Measurements from ENCODE around the gene AGPAT1. TPM values are rescaled to one million over a fixed set of nuclear protein-coding genes. Genes with fewer than 3 reads are reported as not detected.
A peak's percentile ranks its signal among the peaks of the same experiment; 100 is the strongest.

The AGPAT1 gene
- total RNA-seq, 1 experiment from 2014 or later: 84.5 TPM

DNA sequence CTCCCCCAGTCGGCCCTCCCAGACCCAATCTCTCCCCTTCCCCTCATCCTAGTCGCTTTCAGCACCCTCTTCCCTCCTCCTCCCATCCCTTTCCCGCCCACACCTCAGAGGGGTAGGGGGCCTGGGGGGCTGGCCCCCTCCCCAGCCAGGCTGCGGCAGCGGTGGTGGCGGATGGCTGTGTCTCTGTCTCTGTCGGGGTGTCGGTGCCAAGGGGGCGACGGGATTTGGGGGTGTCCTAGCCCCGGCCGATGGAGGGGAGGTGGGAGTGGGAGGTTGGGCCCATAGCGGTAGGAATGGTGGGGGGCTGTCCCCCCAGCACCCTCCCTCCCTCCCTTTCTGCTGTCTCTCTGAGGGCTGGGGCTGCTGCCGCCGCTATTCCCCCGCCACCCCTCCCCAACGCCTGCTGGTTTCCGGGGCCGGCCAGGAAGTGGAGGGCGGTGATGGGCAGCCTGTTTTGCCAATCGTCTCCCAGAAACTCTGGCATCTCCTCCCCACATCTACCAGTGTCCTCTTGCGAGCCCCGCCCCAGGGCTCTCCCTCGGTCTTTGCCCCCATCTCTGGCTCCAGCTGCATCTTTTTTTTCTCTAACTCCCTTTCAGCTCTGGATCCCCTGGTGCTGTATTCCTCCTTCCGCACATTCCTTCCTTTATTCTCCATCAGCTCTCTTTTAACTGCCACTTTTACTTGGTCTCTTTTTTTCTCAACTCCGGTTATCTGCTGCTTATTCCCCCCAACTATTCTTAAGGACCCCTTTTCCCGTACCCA is at the start of gene AGPAT1 (continued):
- TF ChIP-seq, protein P1, sequence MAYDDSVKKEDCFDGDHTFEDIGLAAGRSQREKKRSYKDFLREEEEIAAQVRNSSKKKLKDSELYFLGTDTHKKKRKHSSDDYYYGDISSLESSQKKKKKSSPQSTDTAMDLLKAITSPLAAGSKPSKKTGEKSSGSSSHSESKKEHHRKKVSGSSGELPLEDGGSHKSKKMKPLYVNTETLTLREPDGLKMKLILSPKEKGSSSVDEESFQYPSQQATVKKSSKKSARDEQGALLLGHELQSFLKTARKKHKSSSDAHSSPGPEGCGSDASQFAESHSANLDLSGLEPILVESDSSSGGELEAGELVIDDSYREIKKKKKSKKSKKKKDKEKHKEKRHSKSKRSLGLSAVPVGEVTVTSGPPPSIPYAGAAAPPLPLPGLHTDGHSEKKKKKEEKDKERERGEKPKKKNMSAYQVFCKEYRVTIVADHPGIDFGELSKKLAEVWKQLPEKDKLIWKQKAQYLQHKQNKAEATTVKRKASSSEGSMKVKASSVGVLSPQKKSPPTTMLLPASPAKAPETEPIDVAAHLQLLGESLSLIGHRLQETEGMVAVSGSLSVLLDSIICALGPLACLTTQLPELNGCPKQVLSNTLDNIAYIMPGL (CRISPR knock-in tag; IDR thresholded peaks at IDR 0.05): no peak
- TF ChIP-seq CREM (CRISPR knock-in tag; IDR thresholded peaks at IDR 0.05) (0 out of 2 replicates have a peak, but pooled peaks have one; percentile 42), ZNF317 (CRISPR knock-in tag; IDR thresholded peaks at IDR 0.05; ENCODE audit: borderline replicate concordance, low read depth) (no peak), OVOL2 (CRISPR knock-in tag; IDR thresholded peaks at IDR 0.05; ENCODE audit: borderline replicate concordance) (no peak), GTF2I (CRISPR knock-in tag; conservative IDR thresholded peaks at IDR 0.05) (no peak), IRF2 (CRISPR knock-in tag; IDR thresholded peaks at IDR 0.05; ENCODE audit: borderline replicate concordance, low read depth) (no peak)
- TF ChIP-seq, protein P2, sequence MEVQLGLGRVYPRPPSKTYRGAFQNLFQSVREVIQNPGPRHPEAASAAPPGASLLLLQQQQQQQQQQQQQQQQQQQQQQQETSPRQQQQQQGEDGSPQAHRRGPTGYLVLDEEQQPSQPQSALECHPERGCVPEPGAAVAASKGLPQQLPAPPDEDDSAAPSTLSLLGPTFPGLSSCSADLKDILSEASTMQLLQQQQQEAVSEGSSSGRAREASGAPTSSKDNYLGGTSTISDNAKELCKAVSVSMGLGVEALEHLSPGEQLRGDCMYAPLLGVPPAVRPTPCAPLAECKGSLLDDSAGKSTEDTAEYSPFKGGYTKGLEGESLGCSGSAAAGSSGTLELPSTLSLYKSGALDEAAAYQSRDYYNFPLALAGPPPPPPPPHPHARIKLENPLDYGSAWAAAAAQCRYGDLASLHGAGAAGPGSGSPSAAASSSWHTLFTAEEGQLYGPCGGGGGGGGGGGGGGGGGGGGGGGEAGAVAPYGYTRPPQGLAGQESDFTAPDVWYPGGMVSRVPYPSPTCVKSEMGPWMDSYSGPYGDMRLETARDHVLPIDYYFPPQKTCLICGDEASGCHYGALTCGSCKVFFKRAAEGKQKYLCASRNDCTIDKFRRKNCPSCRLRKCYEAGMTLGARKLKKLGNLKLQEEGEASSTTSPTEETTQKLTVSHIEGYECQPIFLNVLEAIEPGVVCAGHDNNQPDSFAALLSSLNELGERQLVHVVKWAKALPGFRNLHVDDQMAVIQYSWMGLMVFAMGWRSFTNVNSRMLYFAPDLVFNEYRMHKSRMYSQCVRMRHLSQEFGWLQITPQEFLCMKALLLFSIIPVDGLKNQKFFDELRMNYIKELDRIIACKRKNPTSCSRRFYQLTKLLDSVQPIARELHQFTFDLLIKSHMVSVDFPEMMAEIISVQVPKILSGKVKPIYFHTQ (CRISPR knock-in tag; IDR thresholded peaks at IDR 0.05): no peak

DNA sequence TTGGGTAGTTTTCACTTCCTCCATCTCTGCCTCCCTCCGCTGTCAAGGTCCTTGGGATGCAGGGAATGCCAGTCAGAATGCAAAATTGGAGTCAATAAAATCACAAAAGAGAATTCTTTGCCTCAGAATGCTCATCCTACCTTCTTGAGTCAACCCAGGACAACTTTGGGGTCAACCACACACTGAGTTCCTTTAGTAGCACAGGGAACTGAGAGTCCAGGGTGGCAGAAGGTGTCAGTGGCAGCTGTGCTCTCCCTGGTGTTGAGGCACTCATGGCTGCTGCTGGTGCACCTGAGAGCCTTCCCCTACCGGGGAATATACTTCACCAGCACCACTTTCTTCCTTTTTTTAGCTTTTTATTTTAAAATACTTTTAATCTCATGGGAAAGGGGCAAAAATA is 48.8 kb upstream of the AGPAT1 start:
- DNase-seq (ENCODE audit: low spot score) (no peak), ATAC-seq (no peak)
- ChIA-PET POLR2A (no interaction called here), CTCF (no interaction called here)
- Mint-ChIP-seq H3K4me1 (peaks cover 15% of the 10 kb centered on the region), H3K4me3 (no peak overlapping the region), H3K9me3 (no peaks in the 10 kb centered on the region), H3K27me3 (ENCODE audit: low read depth) (peaks cover 2% of the 10 kb centered on the region), H3K27ac (no peak overlapping the region), H3K36me3 (no peaks in the 10 kb centered on the region)
- TF ChIP-seq, protein P3, sequence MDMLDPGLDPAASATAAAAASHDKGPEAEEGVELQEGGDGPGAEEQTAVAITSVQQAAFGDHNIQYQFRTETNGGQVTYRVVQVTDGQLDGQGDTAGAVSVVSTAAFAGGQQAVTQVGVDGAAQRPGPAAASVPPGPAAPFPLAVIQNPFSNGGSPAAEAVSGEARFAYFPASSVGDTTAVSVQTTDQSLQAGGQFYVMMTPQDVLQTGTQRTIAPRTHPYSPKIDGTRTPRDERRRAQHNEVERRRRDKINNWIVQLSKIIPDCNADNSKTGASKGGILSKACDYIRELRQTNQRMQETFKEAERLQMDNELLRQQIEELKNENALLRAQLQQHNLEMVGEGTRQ (CRISPR knock-in tag; IDR thresholded peaks at IDR 0.05): no peak
- TF ChIP-seq TCF7 (CRISPR knock-in tag; IDR thresholded peaks at IDR 0.05; ENCODE audit: low read depth) (no peak), ETV6 (CRISPR knock-in tag; IDR thresholded peaks at IDR 0.05) (no peak)

DNA sequence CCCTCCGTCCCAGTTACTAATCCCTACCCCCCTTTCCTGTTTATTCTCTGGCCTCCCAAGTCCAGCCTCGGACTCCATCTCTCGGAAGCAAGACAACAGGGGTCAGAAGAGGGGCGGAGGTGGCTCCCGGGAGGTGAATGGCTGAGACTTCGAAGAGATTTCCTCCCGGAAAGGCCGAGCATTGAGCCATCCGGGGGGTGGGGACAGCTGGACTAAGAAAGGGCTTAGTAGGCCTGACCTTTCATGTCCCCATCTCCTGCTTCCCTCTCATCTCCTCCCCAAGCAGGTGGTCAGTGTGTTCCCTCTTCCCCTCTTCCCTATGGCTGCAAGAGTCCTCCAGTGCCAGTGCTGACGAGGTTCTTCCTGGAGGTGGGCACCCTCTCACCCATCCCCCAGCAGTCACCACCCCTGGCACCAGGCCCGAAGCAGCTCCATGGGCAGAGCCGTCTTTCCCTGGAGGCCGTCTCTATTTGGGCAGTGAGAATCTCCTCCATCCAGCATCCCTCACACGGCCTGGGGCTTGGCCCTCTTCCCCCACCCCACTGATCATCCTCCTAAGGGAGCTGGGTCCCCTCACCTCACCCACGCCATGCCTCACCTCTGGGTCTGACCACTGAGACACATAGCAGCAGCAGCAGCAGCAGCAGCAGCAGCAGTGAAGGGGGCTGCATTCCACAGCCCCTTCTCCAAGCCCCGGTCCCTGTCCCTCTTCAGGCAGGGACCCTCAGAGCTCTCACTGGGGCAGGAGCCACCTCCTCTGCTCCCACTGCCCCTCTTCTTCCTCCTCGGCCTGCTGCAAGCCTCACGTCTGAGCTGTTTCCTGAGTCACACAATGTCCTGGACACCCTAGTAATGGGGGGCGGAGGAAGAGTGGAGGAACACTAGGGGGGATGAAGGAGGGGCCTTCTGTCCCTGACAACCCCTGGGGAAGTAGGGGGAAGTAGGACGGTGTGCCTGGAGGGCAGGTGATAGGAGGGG is 47.7 kb upstream of the AGPAT1 start, which contains the start of gene NOTCH4:
TSS of gene NOTCH4 (minus strand) at position 810 of the 978 bp plus-strand sequence. CDS start at position 671, 139 bp downstream.
- H3K36me3 Mint-ChIP-seq: no peaks in the 10 kb centered on the region
- POLR2A ChIA-PET: interaction anchor here (0.6 kb wide), 1 partner anchor 13 kb away, joined by 4 read pairs; no protein-coding TSS in a partner anchor
- DNase-seq (ENCODE audit: low spot score) (no peak), ATAC-seq (no peak)
- H3K9me3 Mint-ChIP-seq: no peaks in the 10 kb centered on the region
- H3K4me1 Mint-ChIP-seq: peaks cover 15% of the 10 kb centered on the region
- H3K27ac Mint-ChIP-seq: no peak within 1 kb of the TSS
- CTCF ChIA-PET: interaction anchor here (0.6 kb wide), 1 partner anchor 14 kb away, joined by 4 read pairs; no protein-coding TSS in a partner anchor
- no peaks in the 10 kb centered on the region; the same call in 1 of the 2 replicates for H3K27me3 Mint-ChIP-seq (ENCODE audit: low read depth)
- no peak within 1 kb of the TSS for H3K4me3 Mint-ChIP-seq
- TF ChIP-seq ZNF232 (CRISPR knock-in tag; IDR thresholded peaks at IDR 0.05) (no peak), ESRRA (CRISPR knock-in tag; IDR thresholded peaks at IDR 0.05; ENCODE audit: borderline replicate concordance) (no peak), ZNF396 (CRISPR knock-in tag; IDR thresholded peaks at IDR 0.05; ENCODE audit: borderline replicate concordance) (no peak), TEAD4 (CRISPR knock-in tag; IDR thresholded peaks at IDR 0.05) (no peak), IRF2 (CRISPR knock-in tag; IDR thresholded peaks at IDR 0.05; ENCODE audit: borderline replicate concordance, low read depth) (no peak), SP1 (CRISPR knock-in tag; conservative IDR thresholded peaks at IDR 0.05) (no peak)
- TF ChIP-seq, protein P4, sequence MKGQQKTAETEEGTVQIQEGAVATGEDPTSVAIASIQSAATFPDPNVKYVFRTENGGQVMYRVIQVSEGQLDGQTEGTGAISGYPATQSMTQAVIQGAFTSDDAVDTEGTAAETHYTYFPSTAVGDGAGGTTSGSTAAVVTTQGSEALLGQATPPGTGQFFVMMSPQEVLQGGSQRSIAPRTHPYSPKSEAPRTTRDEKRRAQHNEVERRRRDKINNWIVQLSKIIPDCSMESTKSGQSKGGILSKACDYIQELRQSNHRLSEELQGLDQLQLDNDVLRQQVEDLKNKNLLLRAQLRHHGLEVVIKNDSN (CRISPR knock-in tag; IDR thresholded peaks at IDR 0.05): no peak
- TF ChIP-seq, protein P5, sequence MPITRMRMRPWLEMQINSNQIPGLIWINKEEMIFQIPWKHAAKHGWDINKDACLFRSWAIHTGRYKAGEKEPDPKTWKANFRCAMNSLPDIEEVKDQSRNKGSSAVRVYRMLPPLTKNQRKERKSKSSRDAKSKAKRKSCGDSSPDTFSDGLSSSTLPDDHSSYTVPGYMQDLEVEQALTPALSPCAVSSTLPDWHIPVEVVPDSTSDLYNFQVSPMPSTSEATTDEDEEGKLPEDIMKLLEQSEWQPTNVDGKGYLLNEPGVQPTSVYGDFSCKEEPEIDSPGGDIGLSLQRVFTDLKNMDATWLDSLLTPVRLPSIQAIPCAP (CRISPR knock-in tag; IDR thresholded peaks at IDR 0.05): no peak
- TF ChIP-seq, protein P6, sequence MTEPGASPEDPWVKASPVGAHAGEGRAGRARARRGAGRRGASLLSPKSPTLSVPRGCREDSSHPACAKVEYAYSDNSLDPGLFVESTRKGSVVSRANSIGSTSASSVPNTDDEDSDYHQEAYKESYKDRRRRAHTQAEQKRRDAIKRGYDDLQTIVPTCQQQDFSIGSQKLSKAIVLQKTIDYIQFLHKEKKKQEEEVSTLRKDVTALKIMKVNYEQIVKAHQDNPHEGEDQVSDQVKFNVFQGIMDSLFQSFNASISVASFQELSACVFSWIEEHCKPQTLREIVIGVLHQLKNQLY (CRISPR knock-in tag; IDR thresholded peaks at IDR 0.05): no peak
- TF ChIP-seq, protein P7, sequence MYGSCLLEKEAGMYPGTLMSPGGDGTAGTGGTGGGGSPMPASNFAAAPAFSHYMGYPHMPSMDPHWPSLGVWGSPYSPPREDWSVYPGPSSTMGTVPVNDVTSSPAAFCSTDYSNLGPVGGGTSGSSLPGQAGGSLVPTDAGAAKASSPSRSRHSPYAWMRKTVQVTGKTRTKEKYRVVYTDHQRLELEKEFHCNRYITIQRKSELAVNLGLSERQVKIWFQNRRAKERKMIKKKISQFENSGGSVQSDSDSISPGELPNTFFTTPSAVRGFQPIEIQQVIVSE (CRISPR knock-in tag; IDR thresholded peaks at IDR 0.05; ENCODE audit: borderline replicate concordance): no peak
- TF ChIP-seq, protein P8, sequence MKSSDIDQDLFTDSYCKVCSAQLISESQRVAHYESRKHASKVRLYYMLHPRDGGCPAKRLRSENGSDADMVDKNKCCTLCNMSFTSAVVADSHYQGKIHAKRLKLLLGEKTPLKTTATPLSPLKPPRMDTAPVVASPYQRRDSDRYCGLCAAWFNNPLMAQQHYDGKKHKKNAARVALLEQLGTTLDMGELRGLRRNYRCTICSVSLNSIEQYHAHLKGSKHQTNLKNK (CRISPR knock-in tag; IDR thresholded peaks at IDR 0.05): no peak

Data from WTC11 (cell line).